ENCODE data around the gene RERE.

- TF ChIP-seq CTCF (conservative IDR thresholded peaks at IDR 0.05) (no peak), ZFX (IDR thresholded peaks at IDR 0.05) (no peak)
Observed at GRCh38 chr1:8796812-8797211, 20.6 kb downstream of the RERE start.

Measured in C4-2B (cell line).